GM12874 (cell line): ENCODE results near the gene GLT6D1.

ENCODE experiments used
- CTCF ChIP-seq: IDR thresholded peaks from 2 replicates; pipeline ENCODE4 v1.5.1; 2011; ENCODE audit warnings: low read depth, mild to moderate bottlenecking, control low read depth, low read length, moderate library complexity; ENCODE audit not compliant: insufficient read depth

GLT6D1 gene

GRCh38 chr9:135602789-135603481 lies 36.4 kb downstream of the GLT6D1 start:
- TF ChIP-seq CTCF: peak; percentile 74

- TF ChIP-seq CTCF: no peak
These were observed 37.4 kb downstream of the GLT6D1 start for GRCh38 chr9:135601988-135602387.

- TF ChIP-seq CTCF: no peak
These were observed 39.0 kb downstream of the GLT6D1 start for GRCh38 chr9:135600296-135600817.

GRCh38 chr9:135596211-135596610 lies 43.1 kb downstream of the GLT6D1 start:
- no peak for TF ChIP-seq CTCF

GRCh38 chr9:135592625-135593024 lies 46.7 kb downstream of the GLT6D1 start:
- TF ChIP-seq CTCF: no peak

GRCh38 chr9:135592331-135592590 lies 47.1 kb downstream of the GLT6D1 start:
- TF ChIP-seq CTCF: no peak

GRCh38 chr9:135591506-135592330 lies 47.6 kb downstream of the GLT6D1 start:
- no peak for TF ChIP-seq CTCF
